Smooth muscle cell (in vitro differentiated cells): ENCODE measurements around the gene RAB3D. TPM values are rescaled to one million over a fixed set of nuclear protein-coding genes. Genes with fewer than 3 reads are reported as not detected.

Experiments used
- DNase-seq: peaks from one replicate; lab custom pipeline; 2025; ENCODE audit not compliant: unreplicated experiment; lab: John Stamatoyannopoulos, UW
- H2AFZ ChIP-seq: fragments of 200-600 bp; sonication (generic); 2 replicates; pipeline ENCODE4 v1.6.0; 2016; ENCODE audit warnings: antibody characterized with exemption, low read depth, mild to moderate bottlenecking
- H3F3A ChIP-seq: fragments of 200-600 bp; sonication (generic); 2 replicates; pipeline ENCODE4 v1.6.0; 2017; ENCODE audit warnings: antibody characterized with exemption, low read depth
- H3K27ac ChIP-seq: fragments of 200-600 bp; sonication (generic); 2 replicates; pipeline ENCODE4 v1.5.1; 2016; ENCODE audit warnings: low read depth, mild to moderate bottlenecking
- H3K27me3 ChIP-seq: fragments of 200-600 bp; sonication (generic); 2 replicates; pipeline ENCODE4 v1.6.1; 2016; ENCODE audit warnings: low read depth, mild to moderate bottlenecking
- H3K36me3 ChIP-seq: fragments of 200-600 bp; sonication (generic); 2 replicates; pipeline ENCODE4 v1.5.1; 2016; ENCODE audit warnings: low read depth
- H3K4me1 ChIP-seq: fragments of 200-600 bp; sonication (generic); 2 replicates; pipeline ENCODE4 v1.5.1; 2016; ENCODE audit warnings: low read depth
- H3K4me2 ChIP-seq: fragments of 200-600 bp; sonication (generic); 2 replicates; pipeline ENCODE4 v1.6.0; 2016; ENCODE audit warnings: mild to moderate bottlenecking
- H3K4me3 ChIP-seq: fragments of 200-600 bp; sonication (generic); 2 replicates; pipeline ENCODE4 v1.5.1; 2016; ENCODE audit warnings: mild to moderate bottlenecking
- H3K79me2 ChIP-seq: fragments of 200-600 bp; sonication (generic); 2 replicates; pipeline ENCODE4 v1.6.0; 2016; ENCODE audit warnings: low read depth, mild to moderate bottlenecking
- H3K9ac ChIP-seq: fragments of 200-600 bp; sonication (generic); 2 replicates; pipeline ENCODE4 v1.6.0; 2016; ENCODE audit warnings: low read depth
- H3K9me3 ChIP-seq: fragments of 200-600 bp; sonication (generic); replicated peaks from 2 replicates; pipeline ENCODE4 v1.5.1; 2016; ENCODE audit warnings: low read depth
- H4K20me1 ChIP-seq: fragments of 200-600 bp; sonication (generic); 2 replicates; pipeline ENCODE4 v1.6.0; 2016; ENCODE audit warnings: low read depth
- WGBS: methylation state at CpG from one replicate; pipeline ENCODE4 v1.1.7; 2016; ENCODE audit warnings: low lambda C conversion rate; 5-methylcytosine and 5-hydroxymethylcytosine counted together
- polyA plus RNA-seq: library from polyadenylated mRNA; unstranded; fragments of >200 nt; fragmentation: Nextera tagmentation; extraction: Ambion mirVana; gene quantifications from 2 replicates; pipeline ENCODE4 v1.2.1, GENCODE V29; 2016
- total RNA-seq: library from RNA; depleted of rRNA; stranded (reverse); fragments of >200 nt; gene quantifications from 2 replicates; pipeline ENCODE4 v1.2.3, GENCODE V29; 2014
- TF ChIP-seq, protein P1 (sequence below): fragments of 200-600 bp; sonication (generic); IDR thresholded peaks from 2 replicates; pipeline ENCODE4 v1.5.1; 2017; ENCODE audit warnings: borderline replicate concordance, mild to moderate bottlenecking, antibody characterized with exemption; ENCODE audit not compliant: insufficient read depth, poor library complexity, severe bottlenecking

RAB3D gene
- total and polyA plus RNA-seq, 2 experiments from 2014 or later = 7.3 to 11.0 TPM

- Histone ChIP-seq H3K9me3 (no peaks in the 10 kb centered on the region), H3K27ac (no peak within 1 kb of the TSS), H3K4me3 (no peak within 1 kb of the TSS), H2AFZ (no peak within 1 kb of the TSS), H3K36me3 (no peaks in the 10 kb centered on the region), H3K4me2 (no peak within 1 kb of the TSS), H3K27me3 (no peaks in the 10 kb centered on the region), H3K9ac (no peak within 1 kb of the TSS), H3F3A (no peaks in the 10 kb centered on the region), H3K4me1 (no peaks in the 10 kb centered on the region), H3K79me2 (no peaks in the 10 kb centered on the region), H4K20me1 (no peaks in the 10 kb centered on the region)
- TF ChIP-seq, protein P1, sequence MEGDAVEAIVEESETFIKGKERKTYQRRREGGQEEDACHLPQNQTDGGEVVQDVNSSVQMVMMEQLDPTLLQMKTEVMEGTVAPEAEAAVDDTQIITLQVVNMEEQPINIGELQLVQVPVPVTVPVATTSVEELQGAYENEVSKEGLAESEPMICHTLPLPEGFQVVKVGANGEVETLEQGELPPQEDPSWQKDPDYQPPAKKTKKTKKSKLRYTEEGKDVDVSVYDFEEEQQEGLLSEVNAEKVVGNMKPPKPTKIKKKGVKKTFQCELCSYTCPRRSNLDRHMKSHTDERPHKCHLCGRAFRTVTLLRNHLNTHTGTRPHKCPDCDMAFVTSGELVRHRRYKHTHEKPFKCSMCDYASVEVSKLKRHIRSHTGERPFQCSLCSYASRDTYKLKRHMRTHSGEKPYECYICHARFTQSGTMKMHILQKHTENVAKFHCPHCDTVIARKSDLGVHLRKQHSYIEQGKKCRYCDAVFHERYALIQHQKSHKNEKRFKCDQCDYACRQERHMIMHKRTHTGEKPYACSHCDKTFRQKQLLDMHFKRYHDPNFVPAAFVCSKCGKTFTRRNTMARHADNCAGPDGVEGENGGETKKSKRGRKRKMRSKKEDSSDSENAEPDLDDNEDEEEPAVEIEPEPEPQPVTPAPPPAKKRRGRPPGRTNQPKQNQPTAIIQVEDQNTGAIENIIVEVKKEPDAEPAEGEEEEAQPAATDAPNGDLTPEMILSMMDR = no peak
- WGBS = 91% methylated on average over 8 of the region's 8 CpGs
- no peak for DNase-seq
Observed at GRCh38 chr19:11295665-11296245, 43.7 kb downstream of the RAB3D start, which contains the start of gene TSPAN16. TSS of gene TSPAN16 (plus strand) at chr19:11296160. CDS start at chr19:11296298, 138 bp downstream.

GRCh38 chr19:11295180-11295579, 44.3 kb downstream of the RAB3D start:
- no peak overlapping the region for H3K9ac ChIP-seq
- H3K27me3 ChIP-seq = no peaks in the 10 kb centered on the region
- no peaks in the 10 kb centered on the region for H3F3A ChIP-seq
- no peak overlapping the region for H3K4me2 ChIP-seq
- no peaks in the 10 kb centered on the region for H3K4me1 ChIP-seq
- no peak overlapping the region for H3K4me3 ChIP-seq
- H3K36me3 ChIP-seq = no peaks in the 10 kb centered on the region
- 90% methylated on average over 4 of the region's 4 CpGs for WGBS
- no peaks in the 10 kb centered on the region for H3K79me2 ChIP-seq
- no peaks in the 10 kb centered on the region for H4K20me1 ChIP-seq
- H3K9me3 ChIP-seq = no peaks in the 10 kb centered on the region
- no peak for DNase-seq
- TF ChIP-seq, protein P1 = no peak
- no peak overlapping the region for H2AFZ ChIP-seq
- no peak overlapping the region for H3K27ac ChIP-seq

DNA sequence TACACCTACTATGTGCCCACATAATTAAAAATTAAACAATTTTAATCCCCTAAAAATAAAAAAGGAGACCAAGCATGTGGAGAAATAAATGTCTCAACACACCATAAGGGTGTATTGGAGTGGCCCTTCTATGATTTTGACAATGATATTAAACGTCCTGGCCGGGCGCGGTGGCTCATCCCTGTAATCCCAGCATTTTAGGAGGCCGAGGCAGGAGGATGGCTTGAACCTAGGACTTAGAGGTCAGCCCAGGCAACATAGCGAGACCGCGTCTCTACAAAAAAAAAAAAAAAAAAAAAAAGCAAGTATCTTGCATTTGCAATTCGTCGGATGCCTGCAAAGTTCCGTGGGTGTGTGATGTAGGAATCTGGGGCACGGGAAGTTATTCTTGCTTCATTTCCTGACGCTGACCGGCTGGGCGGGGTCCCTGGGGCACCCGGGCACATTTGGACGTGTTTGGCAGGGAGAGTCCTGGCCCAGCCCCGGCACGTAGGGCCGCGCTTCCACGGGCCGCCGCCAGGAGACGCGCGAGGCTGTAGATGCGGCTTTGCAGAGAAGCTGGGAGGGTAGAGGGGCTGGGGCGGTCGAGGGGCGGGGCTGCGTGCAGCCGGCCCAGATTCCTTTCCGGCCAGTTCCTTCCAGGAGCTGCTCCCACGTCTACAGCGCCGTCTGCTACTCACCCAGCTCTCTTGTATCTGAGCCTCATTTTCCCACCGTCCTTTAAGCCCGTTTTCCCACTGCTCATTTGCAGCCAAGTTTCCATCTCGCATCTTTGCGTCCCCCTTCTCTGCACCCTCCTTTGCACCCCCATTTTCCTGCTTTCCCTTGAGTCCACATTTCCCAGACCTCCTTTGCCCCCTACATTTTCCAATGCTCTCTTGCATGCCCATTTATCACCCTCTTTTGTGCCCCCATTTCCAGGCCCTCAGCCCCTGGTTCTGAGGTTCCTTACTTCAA, 45.7 kb downstream of the RAB3D start:
- Histone ChIP-seq H2AFZ (no peak overlapping the region), H3K36me3 (no peaks in the 10 kb centered on the region), H3K27ac (no peak overlapping the region), H3K4me3 (peak overlapping the region; percentile 28), H3K4me1 (no peaks in the 10 kb centered on the region), H3K9me3 (no peaks in the 10 kb centered on the region), H3K27me3 (no peaks in the 10 kb centered on the region), H4K20me1 (no peaks in the 10 kb centered on the region), H3K79me2 (no peaks in the 10 kb centered on the region), H3K9ac (no peak overlapping the region), H3K4me2 (peak overlapping the region; percentile 74), H3F3A (no peaks in the 10 kb centered on the region)
- TF ChIP-seq, protein P1 = peak; percentile 98
- peak; percentile 90 for DNase-seq
- WGBS = 16% methylated on average over 38 of the region's 41 CpGs
